ENCODE data around the gene FAM161B. TPM values are rescaled to one million over a fixed set of nuclear protein-coding genes. Genes with fewer than 3 reads are reported as not detected.
A peak's percentile ranks its signal among the peaks of the same experiment; 100 is the strongest.

The FAM161B gene
- total RNA-seq, 1 donor from 2014 or later = 2.7 TPM

DNA sequence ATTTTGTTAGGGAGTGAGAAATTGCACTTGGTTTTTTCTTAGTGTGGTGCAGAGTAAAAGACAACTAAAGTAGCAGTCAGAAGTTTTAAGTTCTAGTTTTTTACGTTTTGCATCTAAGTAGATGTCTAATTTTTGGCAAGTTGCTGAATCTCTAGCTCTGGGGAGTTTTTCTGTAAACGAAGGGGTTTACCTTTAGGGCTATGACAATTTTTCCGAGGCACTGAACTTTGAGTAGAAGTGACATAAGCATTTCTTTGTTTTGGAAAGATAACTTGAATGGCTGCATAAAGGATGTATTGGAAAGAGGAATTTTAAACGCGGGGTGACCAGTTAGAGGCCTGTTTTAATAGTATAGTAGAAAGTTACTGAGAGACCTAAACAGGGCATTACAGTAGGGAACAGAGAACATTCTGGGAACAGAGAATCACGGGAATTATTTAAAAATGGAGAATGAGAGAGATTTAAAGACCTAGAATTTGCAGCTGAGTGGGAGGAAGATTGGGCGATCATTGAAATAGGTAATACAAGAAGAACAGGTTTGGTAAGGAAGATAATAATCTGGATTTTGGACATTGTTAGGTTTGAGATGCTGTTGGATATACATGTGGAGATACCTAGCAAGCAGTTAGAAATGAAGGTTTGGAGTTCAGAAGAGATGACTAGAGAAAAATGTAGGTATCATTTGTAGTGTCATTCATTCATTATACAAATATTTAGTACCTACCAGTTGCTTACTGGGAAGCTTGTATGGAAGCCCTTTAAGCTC lies 62.0 kb downstream of the FAM161B start:
- DNase-seq (ENCODE audit: low read depth) = no peak
- TF ChIP-seq, protein P1, sequence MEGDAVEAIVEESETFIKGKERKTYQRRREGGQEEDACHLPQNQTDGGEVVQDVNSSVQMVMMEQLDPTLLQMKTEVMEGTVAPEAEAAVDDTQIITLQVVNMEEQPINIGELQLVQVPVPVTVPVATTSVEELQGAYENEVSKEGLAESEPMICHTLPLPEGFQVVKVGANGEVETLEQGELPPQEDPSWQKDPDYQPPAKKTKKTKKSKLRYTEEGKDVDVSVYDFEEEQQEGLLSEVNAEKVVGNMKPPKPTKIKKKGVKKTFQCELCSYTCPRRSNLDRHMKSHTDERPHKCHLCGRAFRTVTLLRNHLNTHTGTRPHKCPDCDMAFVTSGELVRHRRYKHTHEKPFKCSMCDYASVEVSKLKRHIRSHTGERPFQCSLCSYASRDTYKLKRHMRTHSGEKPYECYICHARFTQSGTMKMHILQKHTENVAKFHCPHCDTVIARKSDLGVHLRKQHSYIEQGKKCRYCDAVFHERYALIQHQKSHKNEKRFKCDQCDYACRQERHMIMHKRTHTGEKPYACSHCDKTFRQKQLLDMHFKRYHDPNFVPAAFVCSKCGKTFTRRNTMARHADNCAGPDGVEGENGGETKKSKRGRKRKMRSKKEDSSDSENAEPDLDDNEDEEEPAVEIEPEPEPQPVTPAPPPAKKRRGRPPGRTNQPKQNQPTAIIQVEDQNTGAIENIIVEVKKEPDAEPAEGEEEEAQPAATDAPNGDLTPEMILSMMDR (conservative IDR thresholded peaks at IDR 0.05; ENCODE audit: low read depth, low read length) = no peak
- H3K4me3 ChIP-seq (ENCODE audit: low read depth, low read length) = peak overlapping the region; percentile 92

GRCh38 chr14:73887318-73887616 lies 62.6 kb downstream of the FAM161B start:
- TF ChIP-seq, protein P1 (conservative IDR thresholded peaks at IDR 0.05; ENCODE audit: low read depth, low read length) = no peak
- no peak for DNase-seq (ENCODE audit: low read depth)

DNA sequence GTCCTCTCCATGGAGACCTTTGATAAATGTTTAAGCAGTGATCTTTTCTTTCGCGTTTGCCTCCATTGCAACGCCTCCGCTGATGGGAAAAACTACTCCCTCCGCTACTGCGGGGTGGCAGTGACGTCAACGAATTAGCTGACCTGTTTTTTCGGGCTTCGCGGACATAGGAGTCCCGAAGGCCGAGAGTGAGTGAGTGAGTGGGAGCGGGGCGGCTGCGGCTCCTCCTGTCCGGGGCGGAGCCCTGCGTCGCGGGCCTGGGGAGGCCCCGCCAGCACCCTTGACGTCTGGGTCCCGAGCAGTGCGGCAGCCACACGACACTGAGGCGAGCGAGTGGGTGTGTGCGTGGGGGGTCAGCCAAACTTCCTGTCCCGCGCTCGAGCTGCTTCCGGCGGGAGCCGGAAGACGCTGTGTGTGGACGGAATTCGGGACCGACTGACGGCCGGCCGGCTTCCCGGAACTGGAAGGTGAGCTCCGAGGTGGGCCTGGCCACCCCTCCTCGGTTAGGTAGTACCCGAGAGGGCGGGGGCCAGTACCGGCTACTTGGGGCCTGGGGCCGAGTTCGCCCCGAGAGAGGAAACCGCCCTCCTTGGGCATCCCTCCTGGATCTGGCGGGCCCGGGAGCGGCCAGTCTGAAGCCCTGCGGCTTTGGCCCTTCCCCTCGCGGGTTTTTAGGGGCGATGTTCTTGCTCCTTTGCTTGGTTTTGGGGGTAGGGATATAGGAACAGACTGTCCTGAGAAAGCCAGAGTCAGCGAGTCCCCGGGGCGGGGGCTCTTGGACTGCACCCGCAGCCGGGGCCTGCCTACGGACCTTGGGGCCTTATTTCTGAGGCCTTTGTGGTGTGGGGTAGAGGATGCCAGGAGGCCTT lies 63.2 kb downstream of the FAM161B start, which contains the start of gene ZNF410:
Gene ZNF410 (plus strand): TSS at position 411 of the 869 bp plus-strand sequence. CDS start 5,317 bp downstream, outside the sequence.
- peak within 1 kb of the TSS; percentile 92 for H3K4me3 ChIP-seq (ENCODE audit: low read depth, low read length)
- DNase-seq (ENCODE audit: low read depth) = peak; percentile 69
- TF ChIP-seq, protein P1 (conservative IDR thresholded peaks at IDR 0.05; ENCODE audit: low read depth, low read length) = no peak

More at GRCh38 chr14:73887318-73887616, 62.6 kb downstream of the FAM161B start:
- H3K4me3 ChIP-seq (ENCODE audit: low read depth, low read length) = peak overlapping the region; percentile 92

DNA sequence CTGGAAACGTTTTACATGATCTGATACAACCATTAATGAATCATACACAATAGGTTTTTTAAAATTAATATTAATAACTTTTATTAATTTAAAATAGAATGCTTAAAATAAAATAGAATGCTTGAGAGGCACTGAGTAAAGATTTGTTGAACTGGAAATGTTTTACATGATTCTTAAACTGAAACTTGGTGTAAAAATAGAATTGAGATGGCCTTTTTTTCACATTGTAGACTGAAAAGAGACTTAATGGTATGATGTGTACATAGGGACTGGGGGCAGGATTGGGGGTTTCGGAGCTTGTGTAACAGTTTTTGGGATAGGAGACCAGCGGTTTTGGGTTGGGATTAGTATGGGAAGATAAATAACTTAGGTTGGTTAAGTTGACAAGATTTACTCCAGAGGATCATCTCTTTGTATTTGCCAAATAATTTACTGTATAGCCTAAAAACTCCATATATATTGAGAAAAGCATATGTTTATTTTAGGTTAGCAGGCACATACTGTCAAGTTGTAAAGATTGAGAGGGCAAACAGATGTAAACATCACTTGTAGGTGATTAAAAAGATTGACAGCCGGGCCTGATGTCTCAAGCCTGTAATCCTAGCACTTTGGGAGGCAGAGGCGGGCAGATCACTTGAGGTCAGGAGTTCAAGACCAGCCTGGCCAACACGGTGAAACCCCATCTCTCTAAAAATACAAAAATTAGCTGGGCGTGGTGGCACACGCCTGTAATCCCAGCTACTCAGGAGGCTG lies 65.3 kb downstream of the FAM161B start:
- H3K4me3 ChIP-seq (ENCODE audit: low read depth, low read length) = no peak overlapping the region
- DNase-seq (ENCODE audit: low read depth) = no peak
- TF ChIP-seq, protein P1 (conservative IDR thresholded peaks at IDR 0.05; ENCODE audit: low read depth, low read length) = no peak

Other genes starting within 250 kb of the FAM161B start
- gene PNMA1, start 235.7 kb downstream of the FAM161B start, total RNA-seq = 22.9 and 23.6 TPM in 2 replicates
- gene PTGR2, start 98.3 kb downstream of the FAM161B start, total RNA-seq = 4.8 and 5.4 TPM in 2 replicates
- 43.8 and 52.9 TPM in 2 replicates for gene ZNF410, start 63.2 kb downstream of the FAM161B start, total RNA-seq
- gene COQ6, start 208 bp upstream of the FAM161B start, total RNA-seq = 27.3 and 38.1 TPM in 2 replicates
- gene ENTPD5, start 69.2 kb upstream of the FAM161B start, total RNA-seq = 2.7 and 4.8 TPM in 2 replicates
- 1.2 and 3.8 TPM in 2 replicates for gene BBOF1, start 69.3 kb upstream of the FAM161B start, total RNA-seq
- gene ALDH6A1, start 134.4 kb upstream of the FAM161B start, total RNA-seq = 3.5 and 7.9 TPM in 2 replicates
- gene LIN52, start 134.9 kb upstream of the FAM161B start, total RNA-seq = 4.6 and 7.2 TPM in 2 replicates

Measured in epithelial cell of proximal tubule (primary cell).